ENCODE results near the gene TOPORS.
"Not testable (repeated sequence)": the region's sequence is repeated elsewhere in the genome, so short reads cannot be mapped to it uniquely, and the experiment has no call there.

TOPORS gene

DNA sequence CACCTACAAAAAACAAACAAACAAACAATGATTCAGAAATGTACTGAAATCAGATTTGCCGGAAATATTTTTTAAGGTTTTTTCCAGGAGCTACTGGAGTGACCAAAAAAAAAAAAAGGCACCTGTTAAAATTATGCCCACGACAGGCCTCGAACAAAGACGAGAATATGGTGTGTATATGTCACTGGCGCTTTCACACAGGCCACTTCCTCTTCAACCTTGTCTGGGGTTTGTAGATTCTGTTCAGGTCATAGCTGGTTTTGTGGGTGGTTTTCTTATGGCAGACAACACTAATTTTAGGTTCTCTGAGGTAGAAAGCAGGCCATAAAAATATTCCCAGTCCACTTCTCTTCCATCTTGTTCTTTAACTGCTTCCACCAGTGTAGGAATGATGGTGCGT lies 13.6 kb upstream of the TOPORS start:
- DNase-seq: no peak

DNA sequence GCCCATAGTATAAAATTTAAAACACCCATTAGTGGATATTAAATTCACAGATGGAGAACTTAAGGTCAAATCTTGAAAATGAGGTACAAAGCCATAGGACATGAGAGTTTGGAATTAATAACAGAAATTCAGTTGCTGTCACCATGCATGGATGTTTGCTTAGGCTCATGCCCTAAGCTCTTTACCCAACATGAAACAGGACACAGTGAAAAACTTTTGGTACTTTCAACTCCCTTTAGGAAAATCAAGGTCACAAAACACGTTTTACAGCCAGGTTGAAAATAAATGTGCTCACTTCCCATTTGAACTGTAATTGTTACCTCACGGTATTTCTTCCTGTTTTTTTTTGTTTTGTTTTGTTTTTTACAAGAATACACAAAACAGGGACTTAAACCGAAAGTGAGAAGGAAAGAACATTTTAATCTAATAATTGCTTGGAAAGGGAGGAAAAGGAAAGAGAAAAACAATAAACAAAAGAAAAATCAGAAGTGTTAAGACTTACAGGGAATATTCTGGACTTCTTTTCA lies 6.1 kb upstream of the TOPORS start:
- no peak for DNase-seq

DNA sequence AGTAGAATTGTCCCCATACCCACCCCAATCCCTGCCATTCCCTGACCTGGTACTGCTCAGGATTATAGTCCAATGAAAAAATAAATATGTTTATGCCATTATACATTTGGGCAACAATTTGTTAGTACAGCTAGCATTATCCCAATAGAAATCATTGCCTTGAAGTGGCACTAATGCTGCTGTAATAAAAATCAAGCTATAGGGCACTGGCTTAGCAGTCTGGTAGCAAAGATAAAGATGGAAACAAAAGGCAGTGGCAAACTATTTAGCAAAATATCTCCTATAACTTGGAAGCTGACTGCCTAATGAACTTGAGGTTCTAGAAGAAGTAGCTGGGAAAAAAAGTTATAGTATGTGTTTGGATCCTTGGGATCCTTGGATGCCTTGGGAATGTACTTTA lies 2.2 kb upstream of the TOPORS start:
- DNase-seq: no peak

DNA sequence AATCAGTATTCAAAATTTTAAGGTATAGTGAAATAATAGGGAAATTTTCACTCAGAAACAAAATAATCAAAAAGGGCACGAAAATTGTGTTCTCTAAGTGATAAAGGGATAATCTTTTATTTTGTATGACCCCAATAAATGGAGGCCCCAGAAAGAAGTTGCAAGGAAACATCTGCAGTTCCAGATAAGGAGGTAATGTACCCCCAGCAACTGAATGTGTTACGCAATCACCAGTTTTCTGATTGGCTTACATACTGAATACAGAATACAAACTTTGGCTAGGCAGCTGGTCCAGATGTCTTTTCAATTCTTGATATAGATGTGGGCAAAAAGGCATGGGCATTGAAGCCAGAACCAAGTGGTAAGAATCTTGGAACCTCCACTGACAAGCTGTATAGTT lies 1.7 kb upstream of the TOPORS start:
- no peak for DNase-seq

DNA sequence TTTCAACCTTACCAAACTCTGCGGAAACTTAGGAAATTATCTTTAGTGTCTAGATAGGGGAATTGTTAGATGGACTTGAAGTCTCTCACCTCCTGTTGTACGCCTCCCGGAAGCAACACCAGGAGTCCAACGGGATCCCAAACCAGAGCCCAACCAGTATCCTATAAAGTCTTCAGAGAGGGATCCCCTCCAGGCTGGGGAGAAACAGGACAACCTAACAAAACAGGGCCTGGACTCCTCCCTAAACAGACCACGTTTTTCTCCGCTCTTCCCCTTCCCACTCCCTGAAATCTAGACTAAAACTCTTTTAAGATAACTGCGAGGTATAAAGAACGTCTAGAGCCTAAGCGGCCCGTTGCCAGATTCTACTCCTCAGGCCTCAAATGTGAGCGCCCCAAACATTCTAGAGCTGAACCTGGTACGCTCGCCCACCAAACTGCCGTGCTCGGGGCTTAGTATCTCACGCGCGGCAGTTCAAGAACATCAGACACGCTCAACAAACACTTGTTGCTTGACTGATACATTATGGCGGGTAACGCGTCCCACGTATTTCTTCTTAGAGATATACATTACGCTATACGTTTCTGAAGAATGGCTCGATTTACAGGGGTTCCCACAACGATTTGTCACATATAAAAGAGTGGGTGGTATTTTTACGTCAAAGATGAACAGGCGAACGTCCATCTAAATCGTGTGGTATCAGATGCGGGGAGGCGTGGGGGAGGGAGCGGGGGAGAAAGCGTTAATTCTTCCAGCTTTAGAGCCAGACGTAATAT lies 922 bp downstream of the TOPORS start:
- peak; percentile 62 for DNase-seq

DNA sequence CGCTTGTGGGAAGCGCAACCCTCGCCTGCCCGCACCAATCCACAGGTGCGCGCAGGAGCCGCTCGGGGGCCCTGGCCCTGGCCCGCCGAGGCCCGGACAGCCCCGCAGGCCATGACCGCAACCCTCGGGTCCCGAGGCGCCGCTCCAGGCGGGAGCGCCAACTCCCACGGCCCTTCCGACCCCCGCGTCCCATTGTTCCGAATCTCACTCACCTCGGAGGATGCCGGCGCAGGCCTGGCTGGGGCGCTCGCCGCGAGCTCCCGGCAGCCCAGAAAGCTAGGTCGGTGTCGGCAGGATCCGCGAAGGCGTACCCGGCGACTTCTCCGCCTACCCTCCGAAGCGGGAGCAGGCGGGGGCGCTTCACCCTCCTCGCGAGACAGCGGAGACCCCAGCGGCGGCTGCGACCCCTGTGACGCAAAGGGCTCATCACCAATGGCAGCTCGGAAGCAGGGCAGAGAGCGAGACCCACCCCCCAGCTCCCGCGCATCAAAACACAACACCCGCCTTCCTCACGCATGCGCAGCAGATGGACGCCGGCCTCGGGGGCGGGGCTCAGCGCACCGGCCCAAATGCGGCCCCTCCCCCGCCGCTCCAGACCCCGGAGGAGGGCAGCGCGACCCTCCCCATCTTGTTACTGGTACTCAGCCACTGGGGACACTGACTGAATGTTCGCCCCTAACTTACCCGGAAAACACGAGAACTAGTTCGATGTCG lies 1.7 kb downstream of the TOPORS start:
- peak; percentile 98 for DNase-seq

DNA sequence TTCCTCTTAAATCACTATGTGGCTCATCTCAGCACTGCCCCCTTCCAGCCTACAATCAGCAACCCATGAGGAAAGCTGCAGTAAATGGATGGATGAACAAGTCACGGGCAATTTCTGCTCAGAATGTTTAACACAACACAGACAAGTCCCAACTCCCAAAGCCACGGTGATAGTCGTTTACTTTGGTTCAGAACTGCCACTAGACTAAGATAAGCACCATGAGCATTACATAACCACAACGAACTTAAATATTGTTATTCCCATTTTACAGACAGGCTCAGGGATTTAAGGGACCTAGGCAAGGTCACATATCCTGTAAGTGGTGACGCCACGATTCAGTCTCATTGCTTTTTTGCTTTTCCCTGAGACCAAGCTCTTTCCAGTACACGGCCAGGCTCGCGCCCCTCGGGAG lies 2.2 kb downstream of the TOPORS start:
- DNase-seq: no peak

DNA sequence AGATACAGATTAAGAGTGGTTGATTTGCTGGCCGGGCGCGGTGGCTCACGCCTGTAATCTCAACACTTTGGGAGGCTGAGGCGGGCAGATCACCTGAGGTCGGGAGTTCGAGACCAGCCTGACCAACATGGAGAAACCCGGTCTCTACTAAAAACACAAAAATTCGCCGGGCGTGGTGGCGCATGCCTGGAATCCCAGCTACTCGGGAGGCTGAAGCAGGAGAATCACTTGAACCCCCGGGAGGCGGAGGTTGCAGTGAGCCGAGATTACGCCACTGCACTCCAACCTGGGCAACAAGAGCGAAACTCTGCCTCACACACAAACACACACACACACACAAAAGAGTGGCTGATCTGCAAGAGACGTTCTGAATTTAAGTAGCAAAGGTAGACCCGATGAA lies 4.2 kb downstream of the TOPORS start:
- not testable (repeated sequence) for DNase-seq

DNA sequence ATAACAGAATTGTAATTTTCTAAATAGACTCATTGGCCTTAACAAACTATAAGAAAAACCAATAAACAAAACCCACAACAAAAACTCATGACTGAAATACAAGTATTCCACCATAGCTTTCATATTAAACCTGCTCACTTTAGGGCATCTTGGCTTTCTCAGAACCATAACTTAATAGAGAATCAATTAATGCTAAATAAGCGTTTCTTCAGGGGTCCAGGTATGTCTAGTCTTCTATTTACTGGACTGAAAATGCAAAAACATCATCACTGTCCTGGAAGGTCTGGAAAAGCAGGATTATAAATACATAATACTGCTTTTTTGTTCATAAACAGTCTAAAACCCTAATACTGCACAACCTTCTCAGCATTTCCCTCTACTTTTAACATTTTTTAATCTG lies 6.5 kb downstream of the TOPORS start:
- DNase-seq: no peak

DNA sequence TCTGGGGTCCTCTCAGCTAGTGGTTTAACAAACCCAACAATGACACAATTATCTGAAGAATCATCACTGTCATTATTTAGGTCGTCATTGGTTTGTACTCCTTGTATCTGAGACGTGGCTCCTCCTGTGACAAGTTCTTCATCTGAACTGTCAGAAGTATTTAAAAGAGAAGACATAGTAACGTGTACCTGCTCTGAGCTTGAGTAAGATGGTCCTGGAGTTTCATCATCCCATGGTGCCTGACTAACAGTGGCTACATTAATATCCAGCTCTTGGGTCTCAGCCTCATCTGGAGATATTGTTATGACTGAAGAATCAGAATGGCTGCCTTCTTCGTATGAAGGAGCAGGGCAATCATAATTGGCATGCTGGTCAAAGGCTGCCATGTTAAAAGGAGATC lies 9.3 kb downstream of the TOPORS start:
- no peak for DNase-seq

DNA sequence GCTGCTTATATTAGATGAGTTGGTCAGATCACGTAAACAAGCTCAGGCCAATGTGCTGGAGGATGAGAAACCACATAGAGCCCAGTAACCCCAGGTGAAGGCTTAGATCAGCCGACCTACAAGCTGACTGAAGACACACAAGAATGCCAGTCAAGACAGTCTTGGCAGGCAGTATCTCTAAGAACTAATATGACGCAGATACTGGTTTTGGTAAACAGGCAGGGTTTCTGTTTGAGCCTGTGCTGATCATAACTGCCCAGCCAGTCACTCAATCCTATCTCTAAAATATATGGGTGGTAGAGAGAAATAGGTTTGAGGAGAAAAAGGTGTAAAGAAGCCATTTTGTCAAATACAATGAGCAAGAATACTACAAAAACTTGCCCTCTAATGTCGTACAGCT lies 18.6 kb downstream of the TOPORS start:
- DNase-seq: no peak

DNA sequence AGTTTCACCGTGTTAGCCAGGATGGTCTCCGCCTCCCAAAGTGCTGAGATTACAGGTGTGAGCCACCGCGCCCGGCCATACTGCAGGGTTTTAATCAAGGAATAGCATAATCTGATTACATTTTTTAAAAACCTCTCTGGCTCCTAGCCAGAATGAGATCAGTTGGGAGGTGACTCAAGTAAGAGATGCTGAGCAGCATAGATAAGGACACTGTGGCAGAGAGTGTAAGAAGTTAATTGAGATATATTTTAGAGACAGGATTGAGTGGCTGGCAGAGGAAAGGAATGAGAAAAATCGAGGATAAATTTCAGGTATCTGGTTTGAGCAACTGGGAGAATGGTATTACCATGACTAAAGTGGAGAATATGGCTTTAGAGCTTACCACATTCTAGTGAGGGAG lies 19.1 kb downstream of the TOPORS start:
- no peak for DNase-seq

DNA sequence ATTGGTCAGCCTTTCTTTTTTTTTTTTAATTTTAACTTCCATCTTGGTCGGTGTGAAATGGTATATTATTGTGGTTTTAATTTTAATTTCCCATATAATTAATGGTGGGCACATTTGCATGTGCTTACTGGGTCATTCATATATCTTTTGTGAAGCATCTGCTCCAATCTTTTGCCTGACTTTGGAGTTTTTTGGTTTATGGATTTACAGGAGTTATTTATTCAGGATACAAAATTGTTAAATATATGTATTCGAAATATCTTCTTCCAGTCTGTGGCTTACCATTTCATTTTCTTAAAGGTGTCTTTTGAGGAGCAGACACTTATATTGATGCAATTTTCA lies 25.7 kb downstream of the TOPORS start:
- DNase-seq: no peak

DNA sequence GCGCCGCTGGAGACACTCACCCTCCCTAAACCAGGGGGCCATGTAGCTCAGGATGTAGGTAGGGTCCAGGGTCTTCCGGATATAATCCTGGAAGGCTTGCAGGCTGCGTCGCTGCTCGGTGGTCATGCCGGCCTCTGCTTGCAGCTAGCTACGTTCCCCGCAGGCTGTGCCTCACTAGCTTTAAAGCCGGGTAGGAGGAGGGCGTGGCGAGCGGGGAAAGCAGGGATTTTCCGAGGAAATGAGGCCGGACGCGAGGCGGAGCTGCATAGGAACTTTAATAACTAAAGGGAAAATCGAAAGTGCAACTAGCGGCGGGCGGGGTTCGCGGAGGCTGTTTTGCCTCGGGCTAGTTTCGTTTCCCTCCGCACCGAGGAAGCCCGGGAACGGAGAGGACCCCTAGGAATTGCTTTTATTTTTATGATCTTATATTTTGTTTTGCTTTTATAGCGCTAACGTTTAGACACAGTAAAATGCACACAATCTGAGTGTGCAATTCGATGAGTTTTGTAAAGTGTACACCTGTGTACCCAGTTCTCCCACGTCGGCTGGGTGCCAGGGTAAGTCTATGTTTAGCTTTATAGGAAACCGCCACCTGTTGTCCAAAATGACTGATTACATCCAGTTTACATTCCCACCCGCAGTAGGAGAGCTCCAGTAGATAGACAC lies 26.2 kb downstream of the TOPORS start, which contains the start of gene RIGI:
TSS of gene RIGI (minus strand) at position 156 of the 666 bp plus-strand sequence. CDS start at position 126, 30 bp downstream.
- peak; percentile 73 for DNase-seq

DNA sequence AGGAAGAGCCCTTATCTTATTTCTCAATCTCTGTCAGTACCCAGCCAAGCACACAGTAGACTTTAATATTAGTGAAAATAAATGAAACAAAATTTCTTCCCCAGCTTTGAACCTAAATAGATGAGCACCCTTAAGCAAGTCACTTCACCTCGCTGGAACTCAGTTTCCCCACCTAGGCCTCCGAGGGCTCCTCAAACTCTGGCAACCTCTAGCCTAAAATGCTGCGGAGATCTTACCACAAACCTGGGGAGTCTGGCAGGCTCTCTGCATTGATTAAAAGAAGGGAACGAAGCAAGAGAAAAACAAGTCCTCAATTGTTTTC lies 26.7 kb downstream of the TOPORS start:
- no peak for DNase-seq

DNA sequence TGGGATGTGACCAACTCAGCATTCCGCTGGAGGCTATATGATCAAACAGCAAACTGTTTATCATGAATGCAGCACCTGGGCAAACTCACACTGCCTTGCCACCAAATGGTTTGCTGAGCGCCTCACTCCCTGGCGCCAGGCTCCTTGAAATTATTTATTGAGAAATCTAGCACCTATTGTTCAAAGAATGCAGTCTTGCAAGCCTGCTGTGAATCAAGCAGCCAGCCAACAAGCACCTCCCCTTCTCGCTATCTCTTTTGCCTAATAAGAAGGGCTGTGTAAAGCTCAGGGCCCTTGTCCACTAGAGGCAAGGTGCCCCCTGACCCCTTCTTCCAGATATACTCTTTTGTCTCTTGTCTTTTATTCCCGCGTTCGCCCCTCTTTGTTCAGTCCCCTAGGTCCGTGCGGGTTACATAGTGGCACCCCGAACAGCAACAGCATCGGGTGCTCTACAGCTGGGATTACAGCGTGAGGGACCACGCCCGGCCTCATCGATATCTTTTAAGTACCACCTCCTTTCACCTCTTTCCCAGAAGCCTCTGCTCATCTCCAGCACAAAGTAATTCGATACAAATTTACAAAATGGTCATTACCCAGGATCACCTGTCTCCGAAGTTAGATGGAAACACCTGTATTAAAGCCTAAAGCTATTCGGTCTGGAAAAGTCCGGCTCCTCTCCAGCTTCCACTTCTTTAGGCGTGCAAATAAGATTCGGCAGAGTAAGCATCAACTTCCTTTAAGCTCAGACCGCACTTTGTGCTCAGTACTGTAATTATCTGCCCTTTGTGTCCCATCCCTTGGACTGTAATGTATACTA lies 27.3 kb downstream of the TOPORS start:
- no peak for DNase-seq

DNA sequence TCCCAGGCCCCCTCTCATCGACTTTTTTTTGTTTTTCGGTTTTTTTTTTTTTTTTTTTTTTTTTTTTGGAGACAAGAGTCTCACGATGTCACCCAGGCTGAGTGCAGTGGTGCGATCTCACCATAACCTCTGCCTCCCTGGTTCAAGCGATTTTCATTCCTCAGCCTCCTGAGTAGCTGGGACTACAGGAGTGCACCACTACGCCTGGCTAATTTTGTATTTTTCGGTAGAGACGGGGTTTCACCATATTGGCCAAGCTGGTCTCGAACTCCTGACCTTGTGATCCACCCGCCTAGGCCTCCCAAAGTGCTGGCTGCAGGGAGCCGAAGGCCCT lies 27.9 kb downstream of the TOPORS start:
- not testable (repeated sequence) for DNase-seq

DNA sequence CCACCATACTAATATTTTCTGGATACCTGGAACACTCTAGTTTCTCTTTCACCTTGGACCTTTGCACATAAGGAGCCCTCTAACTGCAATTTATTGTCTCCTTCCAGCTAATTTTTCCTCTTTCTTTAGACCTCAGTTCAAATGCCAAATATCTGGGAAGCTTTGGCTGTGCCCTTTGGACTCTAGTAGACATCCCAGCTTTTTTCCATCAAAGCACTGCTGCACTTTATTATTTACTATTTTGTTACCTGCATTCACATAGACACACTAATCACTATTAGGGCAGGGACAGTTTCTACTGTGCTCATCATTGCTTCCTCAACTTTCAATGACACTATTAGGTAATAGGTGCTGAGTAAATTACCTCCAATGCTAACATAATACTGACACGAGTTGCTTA lies 28.5 kb downstream of the TOPORS start:
- DNase-seq: no peak

DNA sequence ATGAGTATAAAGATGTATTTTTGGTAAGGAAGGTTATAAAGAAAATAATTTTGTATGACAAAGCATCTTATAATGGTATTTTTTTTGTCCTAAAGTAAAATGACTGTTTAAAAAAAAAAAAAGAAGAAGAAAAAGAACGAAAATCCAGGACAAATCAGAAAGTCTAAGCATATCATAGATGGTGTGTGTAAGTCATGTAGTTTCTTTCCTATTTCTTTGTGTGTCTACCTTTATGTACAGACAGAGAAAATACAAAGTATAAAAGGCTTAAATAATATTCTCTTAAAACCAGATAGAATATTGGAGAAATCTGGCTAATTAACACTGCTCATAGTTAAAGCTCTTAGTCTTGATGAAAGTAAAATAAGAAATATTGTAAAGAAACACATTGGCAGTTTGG lies 34.1 kb downstream of the TOPORS start:
- no peak for DNase-seq

DNA sequence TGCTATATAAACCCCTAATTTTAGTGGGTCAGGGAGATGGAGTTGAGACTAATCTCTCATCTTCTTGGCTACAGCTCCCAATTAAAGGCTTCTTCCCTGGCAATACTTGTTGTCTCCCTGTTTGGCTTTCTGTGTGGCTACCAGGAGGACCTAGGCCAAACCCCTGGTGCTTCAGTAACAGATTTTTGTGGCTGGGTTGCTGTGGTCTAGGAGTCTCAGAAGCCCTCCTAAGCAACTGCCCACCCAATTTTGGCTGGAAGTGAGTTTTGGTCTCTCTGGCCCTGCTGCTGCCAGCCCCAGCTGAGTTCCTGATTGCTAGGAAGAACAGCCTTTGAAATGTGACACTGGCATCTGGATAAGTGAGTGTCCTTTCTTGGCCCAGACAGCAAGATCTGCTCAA lies 36.1 kb downstream of the TOPORS start:
- DNase-seq: no peak

DNA sequence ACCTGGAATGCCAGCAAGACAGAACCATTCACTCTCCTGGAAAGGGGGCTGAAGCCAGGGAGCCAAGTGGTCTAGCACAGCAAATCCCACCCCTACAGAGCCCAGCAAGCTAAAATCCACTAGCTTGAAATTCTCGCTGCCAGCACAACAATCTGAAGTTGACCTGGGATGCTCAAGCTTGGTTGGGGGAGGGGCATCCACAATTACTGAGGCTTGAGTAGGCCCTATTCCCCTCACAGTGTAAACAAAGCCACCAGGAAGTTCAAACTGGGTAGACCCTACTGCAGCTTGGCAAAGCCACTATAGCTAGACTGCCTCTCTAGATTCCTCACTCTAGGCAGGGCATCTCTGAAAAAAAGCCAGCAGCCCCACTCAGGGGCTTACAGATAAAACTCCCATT lies 43.7 kb downstream of the TOPORS start:
- no peak for DNase-seq

DNA sequence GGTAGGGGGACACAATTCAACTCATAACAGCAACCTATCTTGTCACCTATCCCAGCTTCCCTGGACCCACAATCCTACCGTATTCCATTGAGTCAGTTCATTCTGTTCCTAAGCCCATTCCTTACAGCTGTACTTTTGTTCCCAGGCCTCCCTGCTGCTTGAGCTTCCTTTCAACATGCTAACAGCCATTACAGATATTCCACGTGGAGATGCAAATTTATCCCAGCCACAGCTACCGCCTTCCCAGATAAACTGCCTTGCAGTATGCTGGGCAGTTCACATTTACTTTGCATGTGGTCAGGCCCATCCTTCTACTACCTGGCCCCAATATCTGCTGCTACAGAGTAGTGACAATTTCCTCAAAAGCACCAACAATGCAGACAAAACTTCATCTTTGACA lies 49.4 kb downstream of the TOPORS start:
- DNase-seq: no peak

DNA sequence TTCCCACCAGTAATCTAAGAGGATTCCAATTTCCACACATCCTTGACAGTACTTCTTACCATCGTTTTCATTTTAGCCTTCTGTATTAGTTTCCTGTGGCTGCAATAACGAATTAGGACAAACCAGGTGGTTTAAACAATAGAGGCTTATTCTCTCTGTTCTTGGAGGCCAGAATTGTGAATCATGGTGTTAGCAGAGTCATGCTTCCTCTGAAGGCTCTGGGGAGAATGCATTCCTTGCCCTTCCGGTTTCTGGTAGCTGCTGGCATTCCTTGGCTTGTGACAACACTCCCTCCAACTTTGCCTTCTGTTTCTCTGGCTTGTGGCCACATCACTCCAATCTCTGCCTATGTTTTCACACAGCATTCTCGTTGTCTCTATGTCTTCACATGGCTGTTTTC lies 49.9 kb downstream of the TOPORS start:
- no peak for DNase-seq
